ENCODE measurements around the gene HCN3.

Gene HCN3

DNA sequence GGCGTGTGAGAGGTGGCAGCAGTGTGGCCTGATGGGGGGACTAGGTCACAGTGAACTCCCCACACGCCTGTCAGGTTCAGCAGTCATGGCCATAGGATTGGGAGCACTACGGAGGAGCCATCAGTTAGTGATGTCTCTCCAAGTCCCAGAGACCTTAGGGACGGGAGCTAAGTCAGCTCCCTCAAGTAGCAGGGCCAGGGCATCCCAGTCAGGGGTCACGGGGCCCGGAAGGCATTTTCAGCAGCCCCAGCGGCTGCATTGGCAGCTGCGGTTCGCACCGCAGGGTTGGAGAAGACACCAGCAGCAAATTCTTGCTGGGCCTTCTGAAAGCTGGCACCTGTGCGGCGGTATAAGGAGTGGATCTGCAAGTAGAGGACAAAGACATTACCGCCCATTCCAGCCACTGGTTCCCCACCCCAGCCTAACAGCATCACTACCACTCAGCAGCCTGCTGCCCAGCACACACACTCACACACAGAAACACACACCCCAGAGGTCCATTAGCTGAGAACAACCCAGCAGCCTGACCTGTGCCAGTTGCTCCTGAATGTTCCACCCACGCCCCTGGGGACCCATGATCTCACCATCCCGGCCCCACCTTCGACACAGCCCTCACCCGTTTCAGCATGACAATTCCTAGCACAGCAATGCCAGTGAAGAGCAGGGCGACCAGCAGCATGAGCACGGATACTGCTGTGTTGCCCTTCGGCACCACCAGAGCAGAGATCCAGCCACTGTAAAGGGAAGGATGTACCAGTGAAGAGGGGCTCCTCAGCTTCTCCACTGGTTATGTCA, 21.0 kb upstream of the HCN3 start:
- Histone ChIP-seq H3K27me3 (ENCODE audit: control insufficient read depth, insufficient read depth, low read length) (no peaks in the 10 kb centered on the region), H3K36me3 (ENCODE audit: control insufficient read depth, insufficient read depth, low read length) (no peaks in the 10 kb centered on the region), H3K27ac (ENCODE audit: low read depth, low read length) (peak overlapping the region; percentile 98), H3K9ac (ENCODE audit: low read length) (no peak overlapping the region), H3K4me3 (ENCODE audit: low read length) (peak overlapping the region; percentile 88), H3K4me1 (ENCODE audit: control insufficient read depth, insufficient read depth, low read length) (peaks cover 15% of the 10 kb centered on the region)

DNA sequence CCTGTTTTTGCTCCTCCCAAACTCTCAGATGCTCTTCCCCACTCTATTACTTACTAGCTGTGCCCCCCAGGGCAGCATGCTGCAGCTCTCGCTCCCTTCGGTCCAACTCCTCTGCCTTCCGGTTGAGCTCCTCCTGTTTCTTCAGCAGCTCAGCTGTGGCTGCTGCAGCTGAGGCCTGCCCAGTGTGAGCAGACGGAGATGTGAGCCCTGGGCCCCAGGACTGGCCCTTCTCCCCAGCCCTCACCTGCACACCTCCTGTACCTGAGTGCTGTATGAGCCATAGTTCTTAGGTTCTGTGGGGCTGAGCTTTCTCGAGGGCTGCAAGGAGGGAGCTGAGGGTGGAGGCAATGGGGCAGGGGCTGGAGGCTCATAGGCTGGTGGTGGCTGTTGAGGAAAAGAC, 17.0 kb upstream of the HCN3 start:
- no peak overlapping the region for H3K4me3 ChIP-seq (ENCODE audit: low read length)
- no peak overlapping the region for H3K27ac ChIP-seq (ENCODE audit: low read depth, low read length)
- peaks cover 12% of the 10 kb centered on the region for H3K36me3 ChIP-seq (ENCODE audit: control insufficient read depth, insufficient read depth, low read length)
- H3K9ac ChIP-seq (ENCODE audit: low read length), result no peak overlapping the region
- no peaks in the 10 kb centered on the region for H3K27me3 ChIP-seq (ENCODE audit: control insufficient read depth, insufficient read depth, low read length)
- peaks cover 12% of the 10 kb centered on the region for H3K4me1 ChIP-seq (ENCODE audit: control insufficient read depth, insufficient read depth, low read length)

DNA sequence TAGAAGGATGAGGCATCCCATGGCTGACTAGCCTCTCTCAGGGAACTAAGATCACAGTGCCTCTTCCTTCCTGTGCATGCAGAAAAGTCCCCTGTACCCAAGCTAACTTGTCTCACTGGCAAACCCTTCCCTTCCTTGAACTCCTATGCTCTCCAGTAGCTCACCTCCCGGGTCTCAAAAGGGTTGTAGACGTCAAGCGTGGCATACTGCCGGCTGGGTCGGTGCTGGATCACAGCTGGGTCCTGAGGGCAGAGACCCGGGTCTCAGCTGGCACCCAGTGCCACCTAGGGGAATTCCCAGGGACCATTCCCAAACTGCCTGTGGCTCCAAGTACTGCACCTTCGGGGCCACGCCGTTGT, 15.8 kb upstream of the HCN3 start:
- Histone ChIP-seq H3K27me3 (ENCODE audit: control insufficient read depth, insufficient read depth, low read length) (no peaks in the 10 kb centered on the region), H3K36me3 (ENCODE audit: control insufficient read depth, insufficient read depth, low read length) (peaks cover 22% of the 10 kb centered on the region), H3K4me1 (ENCODE audit: control insufficient read depth, insufficient read depth, low read length) (peaks cover 8% of the 10 kb centered on the region), H3K4me3 (ENCODE audit: low read length) (peak overlapping the region; percentile 98), H3K27ac (ENCODE audit: low read depth, low read length) (peak overlapping the region; percentile 77), H3K9ac (ENCODE audit: low read length) (peak overlapping the region; percentile 74)

DNA sequence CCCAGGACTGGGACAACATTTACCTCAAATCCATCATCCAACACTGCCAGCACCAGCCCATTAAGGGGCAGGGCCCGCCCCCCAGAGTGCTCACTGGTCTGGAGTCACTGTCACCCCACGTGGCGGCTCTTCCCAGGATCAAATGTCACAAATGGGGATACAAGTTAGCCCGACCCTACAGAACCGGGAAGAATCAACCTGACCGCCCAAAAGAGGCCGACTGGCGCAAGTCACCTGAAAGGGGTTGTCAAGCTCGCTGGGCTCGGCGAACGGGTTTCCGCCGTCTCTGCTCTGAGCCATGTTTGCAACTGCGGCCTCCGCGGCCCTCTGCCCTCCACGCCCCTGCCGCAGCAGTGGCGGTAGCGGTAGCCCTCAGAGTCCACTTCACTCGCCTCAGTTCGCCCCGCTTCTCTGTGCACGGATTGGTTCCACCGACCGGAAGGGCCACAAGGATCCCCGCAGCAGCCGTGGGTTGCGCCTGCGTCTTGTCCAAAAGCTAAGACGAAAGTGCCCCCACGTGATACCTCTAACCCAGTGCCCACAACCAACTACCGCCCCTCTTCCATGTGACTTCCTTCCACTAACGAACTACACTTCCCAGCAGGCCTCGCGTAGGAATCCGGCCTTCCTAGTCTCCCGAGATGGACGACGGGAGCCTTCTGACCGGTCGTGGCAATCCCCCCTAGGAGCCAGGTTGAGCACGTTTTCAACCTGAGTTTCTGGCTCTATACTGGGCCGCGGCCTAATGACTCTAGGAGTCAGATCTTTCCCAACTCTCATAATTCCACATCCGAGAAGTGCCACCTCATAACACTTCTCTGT, 15.2 kb upstream of the HCN3 start, which contains the start of gene SCAMP3:
Gene SCAMP3 (minus strand): TSS at position 509 of the 822 bp plus-strand sequence. CDS start 209 bp downstream, at position 300.
- Histone ChIP-seq H3K4me3 (ENCODE audit: low read length) (peak within 1 kb of the TSS; percentile 98), H3K9ac (ENCODE audit: low read length) (peak within 1 kb of the TSS; percentile 74), H3K27me3 (ENCODE audit: control insufficient read depth, insufficient read depth, low read length) (no peaks in the 10 kb centered on the region), H3K4me1 (ENCODE audit: control insufficient read depth, insufficient read depth, low read length) (peaks cover 8% of the 10 kb centered on the region), H3K27ac (ENCODE audit: low read depth, low read length) (peak within 1 kb of the TSS; percentile 77), H3K36me3 (ENCODE audit: control insufficient read depth, insufficient read depth, low read length) (peaks cover 27% of the 10 kb centered on the region)

DNA sequence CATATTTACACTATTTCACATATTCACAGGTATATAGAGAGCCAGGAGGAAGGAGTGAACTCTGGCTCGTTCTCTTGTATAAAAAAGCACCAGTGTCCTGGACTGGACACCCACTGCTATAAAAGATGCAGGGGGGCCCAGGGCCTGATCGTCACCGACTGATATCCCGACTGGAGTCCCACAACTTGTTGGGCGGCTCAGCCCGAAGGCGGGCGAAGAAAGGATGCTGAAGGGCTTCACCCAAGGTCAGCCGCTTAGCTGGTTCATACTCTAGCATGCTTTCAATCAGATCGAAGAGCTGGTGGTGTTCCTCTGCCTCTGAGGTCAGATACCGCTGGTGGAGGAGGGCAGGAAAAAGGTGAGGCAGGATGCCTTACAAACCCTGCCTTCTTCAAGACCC, 14.2 kb upstream of the HCN3 start:
- H3K4me3 ChIP-seq (ENCODE audit: low read length), result no peak overlapping the region
- H3K27ac ChIP-seq (ENCODE audit: low read depth, low read length), result no peak overlapping the region
- H3K27me3 ChIP-seq (ENCODE audit: control insufficient read depth, insufficient read depth, low read length), result no peaks in the 10 kb centered on the region
- H3K4me1 ChIP-seq (ENCODE audit: control insufficient read depth, insufficient read depth, low read length), result peaks cover 8% of the 10 kb centered on the region
- H3K9ac ChIP-seq (ENCODE audit: low read length), result no peak overlapping the region
- peaks cover 32% of the 10 kb centered on the region for H3K36me3 ChIP-seq (ENCODE audit: control insufficient read depth, insufficient read depth, low read length)

DNA sequence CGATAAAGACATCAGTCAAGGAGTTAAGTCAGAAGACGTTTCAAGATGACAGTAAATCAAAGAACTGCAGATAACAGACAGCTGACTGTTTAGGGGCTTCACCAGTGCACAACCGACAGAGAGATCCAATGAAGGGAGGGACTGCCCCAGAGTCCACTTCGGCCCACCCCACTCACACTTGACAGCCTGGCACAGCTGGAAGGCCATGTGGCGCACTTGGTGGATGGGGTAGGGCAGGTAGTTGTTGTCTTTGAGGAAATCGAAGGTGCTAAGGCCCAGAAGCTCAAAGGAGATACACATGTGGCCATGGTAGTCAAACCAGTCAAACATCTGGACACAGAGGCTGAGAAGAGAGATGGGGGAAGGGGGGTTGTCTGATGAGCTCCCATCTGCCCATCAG, 10.7 kb upstream of the HCN3 start:
- no peaks in the 10 kb centered on the region for H3K27me3 ChIP-seq (ENCODE audit: control insufficient read depth, insufficient read depth, low read length)
- no peak overlapping the region for H3K4me3 ChIP-seq (ENCODE audit: low read length)
- no peak overlapping the region for H3K9ac ChIP-seq (ENCODE audit: low read length)
- H3K4me1 ChIP-seq (ENCODE audit: control insufficient read depth, insufficient read depth, low read length), result peaks cover 2% of the 10 kb centered on the region
- no peak overlapping the region for H3K27ac ChIP-seq (ENCODE audit: low read depth, low read length)
- peaks cover 48% of the 10 kb centered on the region for H3K36me3 ChIP-seq (ENCODE audit: control insufficient read depth, insufficient read depth, low read length)

DNA sequence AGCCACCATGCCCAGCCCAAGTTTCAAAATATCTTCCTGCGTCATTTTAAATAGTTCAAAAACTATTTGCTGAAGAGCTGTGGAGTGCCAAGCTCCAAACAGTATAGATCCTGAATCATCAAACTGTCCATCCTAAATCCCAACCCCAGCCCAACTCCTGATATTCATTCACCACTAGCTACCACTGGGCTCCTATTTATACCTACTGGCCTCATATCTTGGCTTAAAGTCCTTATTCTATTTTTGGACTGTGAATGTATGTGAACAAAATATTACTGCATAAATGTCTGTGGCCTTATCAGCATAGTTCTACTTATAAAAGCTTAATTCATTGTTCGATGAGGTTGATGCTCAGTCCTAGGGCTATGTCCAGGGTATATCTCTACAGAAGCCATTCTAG, 9.9 kb upstream of the HCN3 start:
- Histone ChIP-seq H3K9ac (ENCODE audit: low read length) (no peak overlapping the region), H3K27ac (ENCODE audit: low read depth, low read length) (no peak overlapping the region), H3K4me1 (ENCODE audit: control insufficient read depth, insufficient read depth, low read length) (peaks cover 3% of the 10 kb centered on the region), H3K36me3 (ENCODE audit: control insufficient read depth, insufficient read depth, low read length) (peaks cover 48% of the 10 kb centered on the region), H3K27me3 (ENCODE audit: control insufficient read depth, insufficient read depth, low read length) (no peaks in the 10 kb centered on the region), H3K4me3 (ENCODE audit: low read length) (no peak overlapping the region)

DNA sequence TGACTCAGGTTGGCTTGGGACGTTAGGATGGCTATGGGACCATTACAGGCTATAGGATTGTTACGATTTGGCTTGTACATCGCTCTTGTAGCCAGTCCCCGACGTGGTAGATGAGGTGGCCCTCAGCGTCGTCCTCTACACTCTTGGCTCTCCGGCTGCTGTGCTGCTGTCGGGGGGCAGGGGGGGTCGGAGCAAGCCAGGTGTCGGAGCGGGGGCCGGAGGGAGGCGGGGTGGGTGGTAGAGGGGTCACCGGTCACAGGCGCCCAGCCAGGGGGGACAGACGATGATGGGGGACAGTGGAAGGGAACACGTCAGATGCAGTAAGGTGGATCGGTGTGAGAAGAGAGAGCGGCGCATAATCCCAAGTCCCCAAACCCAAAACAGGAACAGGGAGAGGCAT, 8.6 kb upstream of the HCN3 start:
- Histone ChIP-seq H3K36me3 (ENCODE audit: control insufficient read depth, insufficient read depth, low read length) (peaks cover 47% of the 10 kb centered on the region), H3K9ac (ENCODE audit: low read length) (no peak overlapping the region), H3K4me1 (ENCODE audit: control insufficient read depth, insufficient read depth, low read length) (peaks cover 7% of the 10 kb centered on the region), H3K27me3 (ENCODE audit: control insufficient read depth, insufficient read depth, low read length) (no peaks in the 10 kb centered on the region), H3K27ac (ENCODE audit: low read depth, low read length) (no peak overlapping the region), H3K4me3 (ENCODE audit: low read length) (no peak overlapping the region)

DNA sequence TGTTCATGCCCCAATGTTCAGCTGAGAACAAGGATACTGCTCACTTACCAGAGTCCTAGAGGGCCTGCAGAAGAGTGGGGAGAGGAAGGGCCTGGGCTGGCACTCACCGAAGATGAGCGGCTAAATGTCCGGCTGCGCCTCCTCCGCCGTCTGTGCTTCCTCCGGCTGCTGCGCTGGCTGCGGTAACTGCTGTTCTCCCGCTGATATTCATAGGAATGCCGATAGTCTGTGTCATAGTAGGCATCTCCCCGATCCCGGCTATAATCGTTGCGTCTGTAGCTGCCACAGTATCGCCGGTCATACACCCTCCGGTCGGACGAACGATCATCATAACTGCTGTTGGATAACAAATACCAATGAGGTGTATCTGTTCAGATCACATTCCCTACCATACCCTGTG, 7.9 kb upstream of the HCN3 start:
- Histone ChIP-seq H3K4me3 (ENCODE audit: low read length) (no peak overlapping the region), H3K27me3 (ENCODE audit: control insufficient read depth, insufficient read depth, low read length) (no peaks in the 10 kb centered on the region), H3K4me1 (ENCODE audit: control insufficient read depth, insufficient read depth, low read length) (peaks cover 9% of the 10 kb centered on the region), H3K36me3 (ENCODE audit: control insufficient read depth, insufficient read depth, low read length) (peaks cover 40% of the 10 kb centered on the region), H3K9ac (ENCODE audit: low read length) (no peak overlapping the region), H3K27ac (ENCODE audit: low read depth, low read length) (no peak overlapping the region)

DNA sequence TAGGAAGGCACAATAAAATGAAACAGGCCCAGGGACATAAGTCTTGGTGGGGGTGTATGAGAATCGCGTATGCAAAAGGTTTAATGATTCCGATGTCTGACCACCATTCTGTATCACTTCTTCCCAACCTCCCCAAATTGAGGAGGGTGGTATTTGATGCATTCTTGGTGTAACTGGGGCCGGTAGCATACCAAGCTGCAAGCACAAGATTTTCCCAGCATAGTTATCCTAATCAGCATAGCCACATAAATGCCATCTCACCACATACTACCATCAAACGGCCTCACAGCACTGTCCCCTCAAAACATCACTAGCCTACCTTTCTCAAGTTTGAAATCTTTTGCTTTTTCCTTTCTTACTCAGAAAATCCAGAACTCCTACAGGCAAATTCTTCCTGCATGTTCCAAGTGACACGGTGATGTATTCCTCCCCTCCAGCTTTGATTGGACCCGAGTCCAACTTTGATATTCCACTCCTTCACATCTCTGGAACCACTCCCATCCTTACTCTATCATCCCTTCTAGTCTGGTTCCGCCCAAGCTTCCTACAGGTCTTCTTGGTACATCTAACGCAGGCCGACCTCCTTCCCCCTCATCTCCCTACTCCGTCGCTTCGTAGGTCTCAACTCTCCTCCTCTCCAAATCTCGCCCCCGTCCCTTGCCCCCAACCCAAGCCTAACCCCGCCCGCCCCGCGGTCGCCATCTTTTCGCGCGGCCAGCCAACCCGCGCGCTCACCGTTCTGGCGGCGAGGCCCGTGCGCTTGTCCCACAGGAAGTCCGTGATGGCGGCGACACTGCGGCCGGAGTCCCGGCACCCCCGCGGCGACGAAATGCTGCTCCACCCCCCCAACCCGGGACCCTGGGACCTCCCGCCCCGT, 4.6 kb upstream of the HCN3 start:
- Histone ChIP-seq H3K36me3 (ENCODE audit: control insufficient read depth, insufficient read depth, low read length) (peaks cover 20% of the 10 kb centered on the region), H3K4me1 (ENCODE audit: control insufficient read depth, insufficient read depth, low read length) (peaks cover 13% of the 10 kb centered on the region), H3K9ac (ENCODE audit: low read length) (peak overlapping the region; percentile 2), H3K27me3 (ENCODE audit: control insufficient read depth, insufficient read depth, low read length) (no peaks in the 10 kb centered on the region), H3K27ac (ENCODE audit: low read depth, low read length) (peak overlapping the region; percentile 86), H3K4me3 (ENCODE audit: low read length) (peak overlapping the region; percentile 62)

DNA sequence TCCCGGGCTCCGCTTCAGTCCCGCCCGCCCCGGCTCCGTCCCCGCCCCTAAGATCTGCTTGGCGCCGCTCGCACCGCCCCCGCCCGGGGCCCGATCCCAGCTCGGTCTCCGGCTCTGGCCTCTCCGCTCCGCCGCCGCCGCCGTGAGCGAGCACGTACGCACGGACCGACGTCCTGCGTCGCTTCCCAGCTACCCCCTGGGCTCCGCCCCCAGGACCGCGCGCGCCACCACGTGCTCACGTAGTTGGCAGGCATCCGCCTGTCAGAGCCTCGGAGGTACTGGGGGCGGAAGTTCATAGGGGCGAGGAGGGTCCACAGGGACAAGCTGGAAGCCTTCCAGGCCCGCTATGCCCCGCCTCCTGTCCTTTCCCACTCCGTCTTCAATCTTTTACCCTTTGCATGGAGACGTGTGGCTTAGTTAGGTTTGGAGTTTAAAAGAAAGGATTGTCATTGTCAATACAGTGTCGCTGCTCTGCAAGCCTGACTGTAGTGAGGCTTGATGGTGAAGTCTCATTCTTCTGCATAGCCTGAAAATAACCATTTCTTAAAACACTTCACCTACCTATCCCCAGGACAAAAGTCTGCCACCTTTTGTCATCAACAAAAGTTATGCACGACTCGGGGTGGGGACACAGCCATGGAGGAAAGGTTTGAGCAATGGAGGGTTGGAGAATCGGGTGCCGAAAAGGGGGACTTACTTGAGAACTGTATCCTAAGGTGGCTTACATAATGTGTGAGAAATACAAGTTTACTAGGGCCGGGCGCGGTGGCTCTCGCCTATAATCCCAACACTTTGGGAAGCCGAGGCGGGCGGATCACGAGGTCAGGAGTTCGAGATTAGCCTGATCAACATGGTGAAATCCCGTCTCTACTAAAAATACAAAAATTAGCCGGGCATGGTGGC, 3.7 kb upstream of the HCN3 start, which contains the start of gene CLK2:
Gene CLK2 (minus strand): TSS at position 162 of the 903 bp plus-strand sequence. CDS start 2,527 bp downstream, outside the sequence.
- peaks cover 13% of the 10 kb centered on the region for H3K4me1 ChIP-seq (ENCODE audit: control insufficient read depth, insufficient read depth, low read length)
- peak within 1 kb of the TSS; percentile 62 for H3K4me3 ChIP-seq (ENCODE audit: low read length)
- H3K36me3 ChIP-seq (ENCODE audit: control insufficient read depth, insufficient read depth, low read length), result peaks cover 12% of the 10 kb centered on the region
- peak within 1 kb of the TSS; percentile 67 for H3K9ac ChIP-seq (ENCODE audit: low read length)
- no peaks in the 10 kb centered on the region for H3K27me3 ChIP-seq (ENCODE audit: control insufficient read depth, insufficient read depth, low read length)
- H3K27ac ChIP-seq (ENCODE audit: low read depth, low read length), result peak within 1 kb of the TSS; percentile 86
